ENCODE results near the gene KRT6B.
"Not testable (repeated sequence)": the region's sequence is repeated elsewhere in the genome, so short reads cannot be mapped to it uniquely, and the experiment has no call there.

The KRT6B gene

DNA sequence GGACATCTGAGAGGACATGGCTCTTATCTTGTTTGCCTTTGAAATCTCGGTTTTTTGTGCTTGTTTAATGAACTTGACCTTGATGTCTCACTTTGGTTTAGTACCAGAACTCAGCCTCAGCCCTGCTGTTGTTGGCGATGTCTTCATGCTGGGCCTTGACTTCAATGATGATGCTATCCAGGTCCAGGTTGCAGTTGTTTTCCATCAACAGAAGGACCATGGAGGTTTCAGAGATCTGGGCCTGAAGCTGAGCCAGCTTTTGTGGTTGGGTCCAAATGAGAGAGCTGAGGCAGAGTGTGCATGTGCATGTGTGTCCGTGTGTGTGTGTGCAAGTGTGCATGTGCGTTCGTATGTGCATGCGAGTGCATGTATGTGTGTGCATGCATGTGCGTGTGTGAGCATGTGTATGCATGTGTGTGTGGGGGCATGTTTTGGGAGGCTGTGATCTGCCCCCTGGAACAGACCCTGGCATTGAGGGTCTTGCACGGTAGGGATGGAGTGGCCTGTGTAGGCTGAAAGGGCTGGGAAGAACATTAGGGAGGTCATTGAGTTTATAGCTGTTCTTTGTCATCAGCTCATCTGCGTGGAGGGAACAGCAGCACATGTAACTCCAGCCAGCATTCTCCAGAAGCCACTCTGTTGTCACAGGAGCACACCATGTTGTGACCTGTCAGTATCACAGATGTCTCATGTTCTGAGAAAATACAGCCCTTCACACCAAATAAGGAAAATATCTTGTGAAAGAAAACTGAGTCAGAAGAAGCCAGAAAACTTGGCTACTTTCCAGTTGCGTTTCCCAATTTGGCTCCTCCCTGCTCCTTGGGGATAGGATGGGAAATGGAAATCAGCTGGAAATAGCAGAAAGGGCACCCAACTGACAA lies 35.8 kb downstream of the KRT6B start:
- in situ Hi-C loops (cut with HindIII; ENCODE audit: low sequenced_read_pairs) = no loop called here

DNA sequence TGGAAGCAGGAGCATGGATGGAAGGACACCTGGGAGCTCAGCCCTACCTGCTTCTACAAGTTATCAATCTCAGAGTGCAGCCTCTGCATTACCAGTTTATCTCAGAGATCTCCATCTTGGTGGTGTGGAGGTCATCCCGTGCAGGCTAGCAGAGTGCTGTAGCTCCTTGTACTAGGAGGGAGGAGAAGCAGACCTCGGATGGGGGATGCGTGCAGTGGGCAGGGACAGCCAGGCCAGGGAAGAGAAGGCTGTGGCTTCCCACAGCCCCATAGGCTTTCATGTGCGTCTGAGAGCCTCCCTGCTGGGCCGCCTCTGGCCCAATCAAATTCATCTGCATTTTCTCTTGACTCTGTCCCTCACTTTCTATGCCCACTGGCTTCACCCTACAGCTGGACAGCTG lies 37.0 kb downstream of the KRT6B start:
- in situ Hi-C loops (cut with HindIII; ENCODE audit: low sequenced_read_pairs) = no loop called here

DNA sequence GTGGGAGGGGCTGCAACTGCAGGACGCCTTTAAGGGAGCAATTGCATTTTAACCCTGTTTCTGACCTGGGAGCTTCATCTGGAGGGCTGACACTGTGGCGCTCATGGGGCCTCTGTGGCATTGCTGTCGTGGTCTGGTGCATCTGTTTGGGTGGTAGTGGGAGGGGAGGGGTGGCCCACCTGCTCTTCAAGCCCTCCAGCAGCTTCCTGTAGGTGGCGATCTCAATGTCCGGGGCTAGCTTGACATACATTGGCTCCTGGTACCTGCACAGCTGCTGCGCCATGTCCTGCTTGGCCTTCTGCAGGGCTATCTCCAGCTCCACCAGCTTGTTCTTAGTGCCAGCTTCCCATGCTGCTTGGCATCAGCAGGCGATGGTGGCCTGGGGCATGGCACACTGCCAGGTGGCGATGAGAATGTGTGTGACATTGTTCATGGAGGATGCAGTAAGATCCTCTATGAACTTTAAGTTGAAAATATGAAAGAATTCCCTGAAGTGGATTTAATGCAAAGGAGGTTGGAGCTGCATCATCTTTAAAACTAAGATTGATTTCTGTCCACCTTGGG lies 38.1 kb downstream of the KRT6B start:
- in situ Hi-C loops (cut with HindIII; ENCODE audit: low sequenced_read_pairs) = no loop called here

DNA sequence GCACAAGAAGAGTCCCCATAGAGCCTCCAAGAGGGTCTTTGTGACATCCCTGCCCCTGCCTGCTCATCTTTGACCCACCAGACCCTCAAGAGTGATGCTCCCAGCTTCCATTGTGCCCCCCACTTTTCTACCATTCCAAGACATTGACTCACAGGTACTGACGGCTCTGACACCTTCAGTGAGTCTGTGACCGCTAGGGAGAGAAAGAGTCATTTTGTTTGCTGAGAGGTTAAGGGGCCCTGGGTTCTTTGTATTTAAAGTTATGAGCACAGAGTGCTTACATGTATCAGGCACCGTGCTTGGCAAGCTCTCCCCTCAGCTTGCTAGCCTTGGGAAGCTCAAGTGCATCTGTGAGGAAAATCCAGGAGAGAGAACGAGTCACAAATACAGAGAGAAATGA lies 38.7 kb downstream of the KRT6B start:
- in situ Hi-C loops (cut with HindIII; ENCODE audit: low sequenced_read_pairs) = no loop called here

DNA sequence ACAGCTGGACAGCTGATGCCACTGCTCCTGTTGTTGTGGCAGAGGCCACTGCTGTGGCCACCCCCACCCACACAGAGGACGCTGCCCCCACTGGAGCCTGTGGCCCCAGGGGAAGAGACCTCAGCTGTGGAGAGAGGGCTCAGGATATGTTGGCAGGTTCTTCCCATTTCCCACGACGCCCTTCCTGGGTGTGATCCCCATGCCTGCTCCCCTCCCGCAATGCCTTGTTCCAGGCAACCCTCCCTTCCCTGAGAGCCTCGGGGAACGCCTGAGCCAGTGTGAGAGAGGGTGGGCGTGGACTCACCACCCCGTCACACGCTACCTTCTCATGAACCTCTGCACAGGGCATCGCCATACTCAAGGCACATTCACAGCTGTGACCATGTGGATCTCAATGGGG lies 40.1 kb downstream of the KRT6B start:
- in situ Hi-C loops (cut with HindIII; ENCODE audit: low sequenced_read_pairs) = no loop called here

DNA sequence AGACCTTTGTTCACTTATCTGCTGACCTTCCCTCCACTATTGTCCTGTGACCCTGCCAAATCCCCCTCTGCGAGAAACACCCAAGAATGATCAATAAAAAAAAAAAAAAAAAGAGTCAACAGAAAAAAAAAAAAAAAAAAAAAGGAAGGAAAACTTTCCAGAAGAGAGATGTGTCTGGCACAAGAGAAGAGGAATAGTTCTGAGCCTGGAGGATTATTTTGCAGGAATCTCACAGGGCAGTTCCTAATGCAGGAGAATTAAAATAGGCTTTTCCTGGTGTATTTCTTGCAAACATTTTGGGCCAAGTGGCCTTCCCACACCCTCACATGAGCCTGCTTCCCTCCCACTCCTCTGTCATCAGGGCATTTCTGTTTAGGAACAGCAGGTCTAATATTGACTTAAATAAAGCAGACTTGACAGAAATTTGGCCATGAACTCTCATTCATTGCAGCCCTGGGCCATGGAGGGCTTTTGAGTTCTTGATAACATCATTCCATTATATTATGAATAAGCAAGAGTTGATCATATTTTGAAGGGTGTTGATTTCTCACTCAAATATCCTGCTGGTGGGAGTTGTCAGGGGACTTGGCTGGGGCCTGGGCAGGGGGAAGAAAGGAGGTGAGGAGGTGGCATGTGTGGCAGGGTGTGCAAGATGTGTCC lies 41.2 kb downstream of the KRT6B start:
- in situ Hi-C loops (cut with HindIII; ENCODE audit: low sequenced_read_pairs) = not testable (repeated sequence)

DNA sequence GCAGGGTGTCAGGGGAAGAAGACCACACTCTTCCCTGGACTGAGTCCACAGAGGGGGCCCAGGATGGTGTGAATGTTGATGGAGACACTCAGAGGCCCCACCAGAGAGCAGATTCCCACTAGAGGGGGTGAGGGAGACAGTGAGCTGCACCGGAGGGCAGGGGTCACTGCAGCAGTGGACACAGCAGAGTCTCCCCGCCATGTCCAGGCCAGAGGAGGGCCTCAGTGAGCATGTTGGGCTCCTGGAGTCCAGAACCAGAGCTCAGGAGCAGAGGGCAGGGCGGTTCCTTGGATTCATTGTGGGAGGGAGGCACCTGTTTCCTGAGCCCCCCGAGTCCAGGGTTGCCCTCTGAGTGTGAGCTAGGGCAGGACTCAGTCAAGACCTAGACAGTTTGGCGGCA lies 44.0 kb downstream of the KRT6B start:
- in situ Hi-C loops (cut with HindIII; ENCODE audit: low sequenced_read_pairs) = no loop called here

DNA sequence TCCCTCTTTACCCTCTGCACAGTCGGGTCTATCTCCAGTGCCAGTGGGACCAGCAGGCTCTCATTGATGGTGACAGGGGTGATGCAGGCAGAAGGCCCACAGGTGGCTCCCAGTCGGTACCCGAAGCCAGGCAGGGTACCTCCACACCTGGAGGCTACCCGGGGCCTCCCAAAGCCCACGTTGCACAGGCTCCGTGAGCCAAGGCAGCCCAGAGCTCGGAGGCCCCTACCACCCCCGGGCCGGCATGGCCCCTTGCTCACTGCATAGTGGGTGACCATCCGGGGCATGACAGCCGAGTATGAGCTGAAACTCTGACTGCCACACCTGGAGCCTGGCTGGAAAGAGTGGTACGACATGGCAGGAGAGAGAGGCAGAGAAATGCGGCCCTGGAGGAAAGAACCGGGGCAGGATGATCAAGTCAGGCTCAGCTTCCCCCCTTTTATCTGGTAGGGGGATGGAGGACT lies 46.0 kb downstream of the KRT6B start, which contains the start of gene KRT82:
TSS of gene KRT82 (minus strand) at position 414 of the 464 bp plus-strand sequence. CDS start at position 356, 58 bp downstream.
- in situ Hi-C loops (cut with HindIII; ENCODE audit: low sequenced_read_pairs) = no loop called here

DNA sequence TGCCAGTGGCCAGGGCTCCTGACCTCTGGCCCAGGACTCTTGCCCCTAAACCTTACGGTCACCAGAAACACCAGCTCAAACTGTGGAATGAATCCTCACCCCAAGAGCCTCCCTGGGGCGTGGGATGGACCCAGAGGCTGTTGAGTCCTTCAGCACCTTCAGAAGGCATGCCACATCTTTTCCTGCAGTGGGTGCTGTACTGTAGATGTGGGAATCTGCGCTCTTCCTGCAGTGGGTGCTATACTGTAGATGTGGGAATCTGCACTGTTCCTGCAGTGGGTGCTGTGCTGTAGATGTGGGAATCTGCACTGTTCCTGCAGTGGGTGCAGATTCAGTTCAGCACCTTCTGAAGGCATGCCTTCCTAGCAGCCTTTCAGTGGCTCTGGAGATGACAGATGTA lies 47.0 kb downstream of the KRT6B start:
- in situ Hi-C loops (cut with HindIII; ENCODE audit: low sequenced_read_pairs) = loop anchor here (5.0 kb wide), 1 partner anchor 38 kb away; the partner anchor contains the start of gene KRT85

DNA sequence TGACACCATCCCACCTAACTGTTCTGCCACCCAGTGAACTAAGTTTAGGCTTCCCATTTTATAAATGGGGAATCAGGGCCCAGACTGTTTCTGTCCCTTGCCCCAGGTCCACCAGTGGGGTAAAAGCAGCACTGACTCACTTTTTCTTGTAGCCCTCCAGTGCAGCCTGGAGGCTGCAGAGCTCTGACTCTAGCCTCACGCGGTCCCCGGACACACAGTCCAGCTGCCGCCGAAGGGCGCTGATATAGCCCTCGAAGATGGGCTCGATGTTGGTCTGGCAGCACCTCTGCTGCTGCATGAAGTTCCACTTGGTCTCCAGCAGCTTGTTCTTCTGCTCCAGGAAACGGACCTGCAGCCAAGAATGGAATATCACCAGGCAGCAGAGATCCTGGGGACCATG lies 48.4 kb downstream of the KRT6B start:
- in situ Hi-C loops (cut with HindIII; ENCODE audit: low sequenced_read_pairs) = loop anchor here (5.0 kb wide), 1 partner anchor 36 kb away; the partner anchor contains the start of gene KRT85

DNA sequence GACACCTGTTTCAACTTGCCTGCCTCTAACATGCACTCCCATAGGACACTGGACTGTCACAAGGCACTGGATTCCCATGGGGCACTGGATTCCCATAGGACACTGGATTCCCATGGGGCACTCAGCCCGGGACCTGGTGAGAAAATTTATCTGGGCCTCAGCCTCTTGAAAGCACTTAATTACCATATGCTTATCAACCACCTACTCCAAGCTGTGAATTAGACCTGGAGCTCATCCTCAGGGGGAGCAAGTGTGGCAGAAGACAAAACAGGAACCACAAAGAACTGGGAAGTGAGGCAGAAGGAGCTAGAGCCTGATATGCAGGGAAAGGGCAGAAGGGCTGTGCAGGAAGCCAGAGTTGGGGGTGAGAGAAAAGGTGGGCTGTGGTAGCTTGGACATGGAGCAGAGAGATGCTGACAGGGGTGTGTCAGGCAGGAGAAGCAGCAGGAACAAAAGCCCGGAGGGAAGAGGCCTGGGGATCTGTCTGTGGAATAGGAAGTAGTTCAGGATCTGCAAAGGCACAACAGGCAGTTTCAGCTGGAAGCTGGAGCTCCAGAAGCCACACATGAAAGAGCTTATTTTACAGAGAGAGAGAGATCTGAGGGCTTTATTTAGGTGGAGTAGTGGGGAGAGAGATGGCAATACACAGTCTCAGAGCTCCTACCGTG lies 48.9 kb downstream of the KRT6B start:
- in situ Hi-C loops (cut with HindIII; ENCODE audit: low sequenced_read_pairs) = loop anchor here (5.0 kb wide), 1 partner anchor 36 kb away; the partner anchor contains the start of gene KRT85

DNA sequence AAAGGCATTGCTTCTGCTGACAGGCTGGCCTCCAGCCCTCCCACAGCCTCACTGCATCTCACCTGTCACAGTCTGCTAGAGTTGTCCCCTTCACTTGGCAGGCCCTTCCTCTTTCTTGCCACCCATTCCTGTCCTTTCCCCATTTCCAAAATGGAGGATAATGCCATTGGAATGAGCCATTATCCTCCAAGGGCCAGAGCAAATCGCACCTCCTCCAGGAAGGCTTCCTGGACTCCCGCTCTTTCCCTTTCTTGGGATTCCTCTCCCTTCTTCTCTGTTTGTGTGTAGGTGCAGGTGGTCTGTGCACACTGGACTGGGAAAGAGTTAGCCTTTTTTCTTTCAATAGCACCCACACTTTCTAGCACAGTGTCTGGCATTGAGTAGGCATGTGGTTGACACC lies 49.6 kb downstream of the KRT6B start:
- in situ Hi-C loops (cut with HindIII; ENCODE audit: low sequenced_read_pairs) = loop anchor here (5.0 kb wide), 1 partner anchor 35 kb away; the partner anchor contains the start of gene KRT85

DNA sequence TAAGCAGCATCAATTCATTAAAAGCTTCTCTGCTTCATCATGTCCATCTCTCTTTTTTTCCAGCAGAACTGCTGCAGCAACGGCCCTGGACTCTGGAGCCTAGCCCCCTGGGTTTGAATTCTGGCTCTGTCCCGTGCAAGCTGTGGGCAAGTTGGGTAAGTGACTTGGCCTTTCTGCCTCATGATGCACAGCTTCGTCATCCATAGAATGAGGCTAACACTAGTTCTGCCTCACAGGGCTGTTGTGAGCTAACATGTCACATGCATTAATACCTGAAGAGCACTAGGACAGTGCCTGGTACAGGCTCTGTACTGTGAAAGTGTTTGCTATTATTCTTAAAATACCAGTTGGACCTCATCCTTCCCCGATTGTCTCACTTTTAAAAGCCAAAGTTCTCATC lies 50.0 kb downstream of the KRT6B start:
- in situ Hi-C loops (cut with HindIII; ENCODE audit: low sequenced_read_pairs) = loop anchor here (5.0 kb wide), 1 partner anchor 35 kb away; the partner anchor contains the start of gene KRT85

DNA sequence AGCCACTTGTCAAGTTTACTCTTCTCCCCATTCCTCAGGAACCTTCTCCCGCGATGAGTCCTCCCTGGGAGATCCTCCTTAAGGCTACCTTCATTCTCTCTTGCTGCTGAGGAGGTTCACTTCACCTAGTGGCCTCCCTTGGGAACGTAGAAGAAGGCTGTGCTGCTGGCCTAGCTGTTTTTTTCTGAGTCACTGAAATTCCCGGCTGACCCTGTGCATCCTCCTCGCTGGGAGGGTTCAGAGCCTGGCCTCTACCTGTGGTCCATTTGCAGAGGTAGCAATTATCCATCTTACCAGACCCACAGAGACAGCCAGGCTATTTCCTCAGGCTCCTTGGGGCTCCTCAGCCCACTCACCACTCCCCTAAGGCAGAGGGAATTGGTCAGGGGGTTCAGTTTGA lies 50.4 kb downstream of the KRT6B start:
- in situ Hi-C loops (cut with HindIII; ENCODE audit: low sequenced_read_pairs) = loop anchor here (5.0 kb wide), 1 partner anchor 34 kb away; the partner anchor contains the start of gene KRT85

DNA sequence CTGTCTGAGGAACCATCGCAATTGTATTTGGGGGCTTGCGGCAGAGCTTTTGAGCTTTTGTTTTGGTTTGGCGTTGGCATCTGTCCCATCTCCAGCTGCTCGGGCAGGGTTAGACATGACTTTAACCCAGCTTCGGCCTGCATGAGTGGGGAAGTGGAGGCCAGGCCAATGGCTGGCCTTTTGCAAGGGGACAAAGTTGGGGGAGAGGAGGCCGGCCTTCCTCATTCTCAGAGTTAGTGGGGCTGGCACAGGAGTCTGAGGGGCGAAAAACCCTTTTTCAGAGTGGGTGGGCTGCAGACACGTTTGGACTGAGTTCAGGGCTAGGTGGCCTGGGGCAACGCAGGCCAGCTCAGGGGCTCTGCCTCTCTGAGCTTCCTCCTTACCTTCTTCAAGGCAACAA lies 51.0 kb downstream of the KRT6B start:
- in situ Hi-C loops (cut with HindIII; ENCODE audit: low sequenced_read_pairs) = loop anchor here (5.0 kb wide), 1 partner anchor 34 kb away; the partner anchor contains the start of gene KRT85

DNA sequence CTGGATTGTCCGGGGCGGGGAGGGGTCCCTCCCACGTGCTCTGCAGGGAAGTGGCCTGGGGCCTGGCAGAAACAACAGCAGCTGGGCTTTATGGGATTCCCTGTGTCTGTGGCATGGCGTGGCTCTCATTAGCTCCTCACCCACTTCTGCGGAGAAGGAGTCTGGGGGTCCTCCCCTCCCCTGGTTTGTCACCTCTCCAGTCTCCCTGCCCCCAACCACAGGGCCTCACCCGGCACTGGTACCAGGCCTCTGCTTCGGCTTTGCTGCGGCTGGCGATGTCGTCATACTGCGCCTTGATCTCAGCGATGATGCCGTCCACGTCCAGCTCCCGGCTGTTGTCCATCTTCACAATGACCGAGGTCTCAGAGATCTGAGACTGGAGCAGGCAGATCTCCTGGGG lies 52.2 kb downstream of the KRT6B start:
- in situ Hi-C loops (cut with HindIII; ENCODE audit: low sequenced_read_pairs) = loop anchor here (5.0 to 25.0 kb wide), 2 partner anchors 32 to 463 kb away; partner anchors contain the start of gene KRT85

DNA sequence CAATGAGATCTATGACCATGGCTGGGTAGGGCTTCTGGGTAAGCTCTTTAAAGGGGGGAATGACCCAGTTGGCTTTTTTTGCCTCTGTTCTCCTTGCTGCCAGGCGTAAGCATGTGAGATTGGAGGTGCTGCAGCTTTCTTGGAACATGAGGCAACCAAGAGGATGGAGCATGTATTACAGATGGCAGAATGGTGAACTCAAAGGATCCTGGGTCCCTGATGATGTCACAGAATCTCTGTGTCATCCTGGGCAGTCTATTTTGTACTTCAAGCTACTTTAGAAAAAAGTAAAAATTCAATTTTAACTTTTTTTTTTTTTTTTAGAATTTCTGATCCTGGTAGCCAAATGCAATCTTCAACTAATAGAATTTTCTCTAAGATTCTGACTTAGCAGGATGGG lies 53.8 kb downstream of the KRT6B start:
- in situ Hi-C loops (cut with HindIII; ENCODE audit: low sequenced_read_pairs) = loop anchor here (25.0 kb wide), 1 partner anchor 464 kb away; no protein-coding TSS in a partner anchor

DNA sequence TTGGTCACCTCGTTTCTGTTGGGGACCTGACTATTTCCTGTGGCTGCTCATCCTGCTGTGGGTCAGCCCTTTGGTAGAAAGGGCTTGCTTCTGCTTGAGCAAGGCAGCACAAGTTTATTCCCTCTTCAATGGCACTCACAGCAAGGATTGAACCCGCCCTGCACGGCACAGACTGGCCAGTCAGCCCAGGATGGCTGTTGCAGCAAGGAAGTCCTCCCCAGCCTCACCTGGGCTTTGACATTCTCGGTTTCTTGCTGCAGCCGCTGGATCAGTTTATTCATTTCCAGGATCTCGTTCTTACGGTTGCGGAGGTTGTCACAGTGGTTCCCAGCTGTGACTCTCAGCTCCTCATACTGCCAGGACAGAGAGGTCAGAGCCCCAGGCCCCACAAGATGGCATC lies 55.3 kb downstream of the KRT6B start:
- in situ Hi-C loops (cut with HindIII; ENCODE audit: low sequenced_read_pairs) = loop anchor here (25.0 kb wide), 1 partner anchor 466 kb away; no protein-coding TSS in a partner anchor

Data from DLD1 (cell line).